Inflammatory macrophage (primary cell): ENCODE results near the gene ANKRD17.
A peak's percentile ranks its signal among the peaks of the same experiment; 100 is the strongest.
"Not testable (repeated sequence)": the region's sequence is repeated elsewhere in the genome, so short reads cannot be mapped to it uniquely, and the experiment has no call there.

Source experiments
- DNase-seq, 2 donors: peaks; one replicate each; pipeline ENCODE4 v3.0.0-alpha.2; 2020 to 2022
- total RNA-seq, 18 experiments: gene quantifications; one replicate each; lab custom pipeline; 2026; ENCODE audit warnings: mixed read lengths in 6 of 18, inconsistent platforms in 2 of 18; lab: John Stamatoyannopoulos, UW

The ANKRD17 gene
- 79.1 to 234 (median 133) reads per million in 18 experiments for total RNA-seq

- DNase-seq: peak; percentile 95
These were observed at the start of gene ANKRD17 for GRCh38 chr4:73258686-73259570. Gene ANKRD17 (minus strand): TSS chr4:73258798. CDS start chr4:73258668, 130 bp downstream.

GRCh38 chr4:73308286-73308685 is 49.7 kb upstream of the ANKRD17 start:
- peak; percentile 77 to 83 for DNase-seq

- no peak for DNase-seq
These were observed 45.1 kb upstream of the ANKRD17 start for GRCh38 chr4:73303711-73304110.

- no peak for DNase-seq
These were observed 41.1 kb upstream of the ANKRD17 start for GRCh38 chr4:73299548-73300280.

GRCh38 chr4:73292661-73293060 is 34.1 kb upstream of the ANKRD17 start:
- DNase-seq: not testable (repeated sequence)

GRCh38 chr4:73281982-73282381 is 23.4 kb upstream of the ANKRD17 start:
- no peak for DNase-seq

GRCh38 chr4:73281396-73281795 is 22.8 kb upstream of the ANKRD17 start:
- DNase-seq: no peak

GRCh38 chr4:73277201-73277600 is 18.6 kb upstream of the ANKRD17 start:
- DNase-seq: no peak

GRCh38 chr4:73275318-73275654 is 16.7 kb upstream of the ANKRD17 start:
- no peak for DNase-seq

- peak in 1 of 2 donors; percentile 11 for DNase-seq
These were observed 14.2 kb upstream of the ANKRD17 start for GRCh38 chr4:73272816-73273215.

GRCh38 chr4:73267050-73267449 is 8.5 kb upstream of the ANKRD17 start:
- no peak for DNase-seq

GRCh38 chr4:73259571-73260090 is 1.0 kb upstream of the ANKRD17 start:
- peak; percentile 15 to 16 for DNase-seq

- DNase-seq: no peak
These were observed 237 bp downstream of the ANKRD17 start for GRCh38 chr4:73258436-73258685.

GRCh38 chr4:73257651-73258435 is 755 bp downstream of the ANKRD17 start:
- peak; percentile 24 to 25 for DNase-seq

GRCh38 chr4:73257234-73257633 is 1.4 kb downstream of the ANKRD17 start:
- peak; percentile 85 to 89 for DNase-seq

GRCh38 chr4:73255847-73256246 is 2.8 kb downstream of the ANKRD17 start:
- DNase-seq: not testable (repeated sequence)

- no peak for DNase-seq
These were observed 6.6 kb downstream of the ANKRD17 start for GRCh38 chr4:73252001-73252400.

GRCh38 chr4:73251384-73251783 is 7.2 kb downstream of the ANKRD17 start:
- DNase-seq: no peak

GRCh38 chr4:73250642-73251041 is 8.0 kb downstream of the ANKRD17 start:
- no peak for DNase-seq

- no peak for DNase-seq
These were observed 9.8 kb downstream of the ANKRD17 start for GRCh38 chr4:73248821-73249220.

- no peak for DNase-seq
These were observed 10.2 kb downstream of the ANKRD17 start for GRCh38 chr4:73248416-73248815.

GRCh38 chr4:73247100-73247499 is 11.5 kb downstream of the ANKRD17 start:
- DNase-seq: no peak

GRCh38 chr4:73245955-73246354 is 12.6 kb downstream of the ANKRD17 start:
- peak; percentile 14 to 42 for DNase-seq
